Measurements from ENCODE around the gene IKZF4.
"Not testable (repeated sequence)": the region's sequence is repeated elsewhere in the genome, so short reads cannot be mapped to it uniquely, and the experiment has no call there.

IKZF4 gene

DNA sequence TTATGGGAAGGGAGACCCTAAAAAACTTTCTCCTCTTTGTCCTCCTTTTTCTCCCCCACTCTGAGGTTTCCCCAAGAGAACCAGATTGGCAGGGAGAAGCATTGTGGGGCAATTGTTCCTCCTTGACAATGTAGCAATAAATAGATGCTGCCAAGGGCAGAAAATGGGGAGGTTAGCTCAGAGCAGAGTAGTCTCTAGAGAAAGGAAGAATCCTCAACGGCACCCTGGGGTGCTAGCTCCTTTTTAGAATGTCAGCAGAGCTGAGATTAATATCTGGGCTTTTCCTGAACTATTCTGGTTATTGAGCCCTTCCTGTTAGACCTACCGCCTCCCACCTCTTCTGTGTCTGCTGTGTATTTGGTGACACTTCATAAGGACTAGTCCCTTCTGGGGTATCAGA lies 16.3 kb downstream of the IKZF4 start:
- DNase-seq (ENCODE audit: insufficient read length, low spot score): no peak
- no peak for FAIRE-seq

DNA sequence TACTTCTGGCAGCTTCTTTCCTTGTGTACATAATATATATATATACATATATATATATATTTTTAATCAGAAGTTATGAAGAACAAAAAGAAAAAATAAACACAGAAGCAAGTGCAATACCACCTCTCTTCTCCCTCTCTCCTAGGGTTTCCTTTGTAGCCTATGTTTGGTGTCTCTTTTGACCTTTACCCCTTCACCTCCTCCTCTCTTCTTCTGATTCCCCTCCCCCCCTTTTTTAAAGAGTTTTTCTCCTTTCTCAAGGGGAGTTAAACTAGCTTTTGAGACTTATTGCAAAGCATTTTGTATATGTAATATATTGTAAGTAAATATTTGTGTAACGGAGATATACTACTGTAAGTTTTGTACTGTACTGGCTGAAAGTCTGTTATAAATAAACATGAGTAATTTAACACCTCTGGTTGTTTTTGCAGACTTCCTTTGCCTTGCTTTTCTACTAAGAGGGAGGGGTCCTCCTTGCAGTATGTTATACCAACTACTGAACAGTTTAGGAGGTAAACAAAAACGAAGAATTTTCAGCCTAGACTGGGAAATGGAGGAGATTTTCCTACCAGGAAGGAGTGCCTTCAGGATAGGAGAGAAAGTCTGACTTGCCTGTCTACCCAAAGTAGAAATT lies 17.3 kb downstream of the IKZF4 start:
- no peak for FAIRE-seq

DNA sequence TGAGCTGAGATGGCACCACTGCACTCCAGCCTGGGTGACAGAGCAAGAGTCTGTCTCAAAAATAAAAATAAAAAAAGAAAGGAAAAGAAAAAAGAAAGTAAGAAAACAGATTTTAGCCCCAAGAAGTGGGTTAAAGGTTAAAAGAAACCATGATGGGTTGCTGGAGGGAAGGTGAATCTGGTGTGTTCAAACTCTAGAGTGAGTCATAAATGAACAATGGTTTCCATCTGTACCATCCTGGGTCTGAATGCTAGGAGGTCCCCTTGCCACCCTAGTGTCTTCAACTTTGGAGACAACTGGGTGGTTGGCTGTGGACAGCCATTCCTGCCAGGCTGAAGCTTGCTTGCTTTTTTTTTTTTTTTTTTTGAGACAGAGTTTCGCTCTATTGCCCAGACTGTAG lies 19.3 kb downstream of the IKZF4 start:
- FAIRE-seq (no peak), DNase-seq (ENCODE audit: insufficient read length, low spot score) (no peak)

More for the DNA sequence above, 17.3 kb downstream of the IKZF4 start:
- no peak for DNase-seq (ENCODE audit: insufficient read length, low spot score)

- DNase-seq (ENCODE audit: insufficient read length, low spot score) (no peak), FAIRE-seq (no peak)
These were observed 20.2 kb downstream of the IKZF4 start for GRCh38 chr12:56040963-56041551.

- DNase-seq (ENCODE audit: insufficient read length, low spot score) (peak; percentile 76), FAIRE-seq (peak; percentile 97)
These were observed 20.9 kb downstream of the IKZF4 start, which contains the start of gene RPS26 for GRCh38 chr12:56041552-56042429. Gene RPS26 (plus strand): TSS chr12:56041918. CDS start chr12:56042167, 249 bp downstream.

- not testable (repeated sequence) for FAIRE-seq; DNase-seq (ENCODE audit: insufficient read length, low spot score)
These were observed 21.6 kb downstream of the IKZF4 start for GRCh38 chr12:56042430-56042813.

DNA sequence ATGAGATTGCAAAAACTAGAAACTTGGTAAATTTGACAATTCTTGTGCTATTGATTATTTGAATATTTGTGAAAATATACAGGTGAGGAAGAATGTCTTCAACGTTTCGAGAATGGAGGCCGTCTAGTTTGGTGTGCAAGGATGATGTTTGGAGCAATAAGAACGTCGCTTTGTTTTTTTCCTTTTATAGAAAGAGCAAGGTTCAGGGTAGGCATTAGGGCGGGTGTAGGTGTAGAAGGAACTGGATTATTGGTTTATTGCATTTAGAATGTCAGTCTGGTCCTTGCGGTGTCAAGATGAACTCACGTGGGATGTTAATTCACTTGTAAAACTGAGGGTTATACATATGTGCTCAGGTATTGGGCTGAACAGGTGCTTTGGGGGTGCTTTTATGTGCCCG lies 22.0 kb downstream of the IKZF4 start:
- FAIRE-seq (no peak), DNase-seq (ENCODE audit: insufficient read length, low spot score) (no peak)

GRCh38 chr12:56046027-56046780 lies 25.4 kb downstream of the IKZF4 start:
- DNase-seq (ENCODE audit: insufficient read length, low spot score): no peak
- FAIRE-seq: no peak

- FAIRE-seq (no peak), DNase-seq (ENCODE audit: insufficient read length, low spot score) (no peak)
These were observed 32.6 kb downstream of the IKZF4 start for GRCh38 chr12:56053407-56053893.

- DNase-seq (ENCODE audit: insufficient read length, low spot score); FAIRE-seq: not testable (repeated sequence)
These were observed 39.1 kb downstream of the IKZF4 start for GRCh38 chr12:56059964-56060363.

DNA sequence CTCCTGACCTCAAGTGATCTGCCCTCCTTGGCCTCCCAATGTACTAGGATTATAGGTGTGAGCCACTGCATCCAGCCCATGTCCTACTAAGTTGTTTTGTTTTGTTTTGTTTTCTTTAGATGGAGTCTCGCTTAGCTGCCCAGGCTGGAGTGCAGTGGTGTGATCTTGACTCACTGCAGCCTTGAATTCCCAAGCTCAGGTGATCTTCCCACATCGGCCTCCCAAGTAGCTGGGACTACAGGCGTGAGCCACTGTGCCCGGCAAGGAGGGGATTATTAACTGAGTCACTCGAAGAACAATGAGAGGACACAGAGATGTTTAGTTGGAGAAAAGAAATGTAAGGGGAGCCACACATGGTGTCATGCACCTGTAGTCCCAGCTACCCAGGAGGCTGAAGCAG lies 41.1 kb downstream of the IKZF4 start:
- DNase-seq (ENCODE audit: insufficient read length, low spot score) (no peak), FAIRE-seq (no peak)

GRCh38 chr12:56062996-56063395 lies 42.2 kb downstream of the IKZF4 start:
- DNase-seq (ENCODE audit: insufficient read length, low spot score) (no peak), FAIRE-seq (no peak)

GRCh38 chr12:56071648-56072047 lies 50.8 kb downstream of the IKZF4 start:
- DNase-seq (ENCODE audit: insufficient read length, low spot score): no peak
- FAIRE-seq: no peak

GRCh38 chr12:56074396-56074795 lies 53.6 kb downstream of the IKZF4 start:
- FAIRE-seq (no peak), DNase-seq (ENCODE audit: insufficient read length, low spot score) (no peak)

DNA sequence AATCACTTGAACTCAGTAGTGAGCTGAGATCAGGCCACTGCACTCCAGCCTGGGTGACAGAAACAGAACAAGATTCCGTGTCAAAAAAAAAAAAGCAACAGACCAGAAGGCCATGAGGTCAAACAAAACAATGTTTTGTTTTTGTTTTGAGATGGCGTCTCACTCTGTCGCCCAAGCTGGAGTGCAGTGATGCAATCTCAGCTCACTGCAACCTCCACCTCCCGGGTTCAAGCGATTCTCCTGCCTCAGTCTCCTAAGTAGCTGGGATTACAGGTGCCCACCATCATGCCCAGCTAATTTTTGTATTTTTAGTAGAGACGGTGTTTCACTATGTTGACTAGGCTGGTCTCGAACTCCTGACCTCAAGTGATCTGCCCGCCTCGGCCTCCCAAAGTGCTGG lies 57.1 kb downstream of the IKZF4 start:
- not testable (repeated sequence) for FAIRE-seq; DNase-seq (ENCODE audit: insufficient read length, low spot score)

DNA sequence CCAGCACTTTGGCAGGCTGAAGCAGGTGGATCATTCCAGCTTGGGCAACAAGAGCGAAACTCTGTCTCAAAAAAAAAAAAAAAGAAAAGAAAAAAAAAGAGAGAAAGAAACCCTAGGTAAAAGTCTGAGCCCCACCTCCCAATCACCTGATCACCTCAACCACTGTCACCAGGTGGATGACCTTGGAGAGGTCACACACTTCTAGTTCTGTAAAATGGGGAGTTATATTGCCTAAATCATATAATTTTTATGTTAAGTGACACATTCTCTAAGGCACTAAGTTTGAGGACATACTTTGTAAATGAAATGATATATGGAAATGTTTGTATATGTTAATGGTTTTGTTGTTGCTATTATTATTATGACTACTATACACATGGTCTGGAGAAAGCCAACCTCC lies 57.6 kb downstream of the IKZF4 start:
- FAIRE-seq (no peak), DNase-seq (ENCODE audit: insufficient read length, low spot score) (no peak)

GRCh38 chr12:56078931-56079722 lies 58.3 kb downstream of the IKZF4 start:
- FAIRE-seq: no peak
- peak; percentile 80 for DNase-seq (ENCODE audit: insufficient read length, low spot score)

GRCh38 chr12:56079723-56080555 lies 59.1 kb downstream of the IKZF4 start, which contains the start of gene ERBB3:
Gene ERBB3 (plus strand): TSS chr12:56080165. CDS start chr12:56080301, 136 bp downstream.
- DNase-seq (ENCODE audit: insufficient read length, low spot score) (peak; percentile 42), FAIRE-seq (no peak)
